GM12873 (cell line): Measurements from ENCODE around the gene SRPK2.

ENCODE experiments used
- TF ChIP-seq, protein P1 (sequence below): IDR thresholded peaks from 2 replicates; pipeline ENCODE4 v1.5.1; 2012; ENCODE audit warnings: low read depth, mild to moderate bottlenecking, moderate library complexity, low read length, control low read depth; ENCODE audit not compliant: insufficient read depth; ENCODE audit errors: missing control alignments

The SRPK2 gene

DNA sequence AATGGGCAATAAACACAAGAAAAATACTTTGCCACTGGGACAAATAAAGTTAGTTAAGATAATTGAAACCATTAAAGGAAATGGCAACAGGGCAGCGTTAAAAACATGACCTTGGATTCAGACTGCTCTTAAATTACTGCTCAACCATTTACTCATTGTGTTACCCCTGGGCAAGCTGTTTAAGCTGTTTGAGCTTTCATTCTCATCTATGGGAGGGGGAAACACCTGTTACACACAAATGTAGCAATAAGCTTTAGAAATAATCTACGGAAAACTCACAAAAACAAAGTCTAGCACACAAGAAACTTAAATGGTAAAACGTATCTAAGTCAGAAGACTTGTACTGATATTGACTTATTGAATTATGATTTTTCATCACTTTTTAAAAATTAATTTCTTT is 237.6 kb downstream of the SRPK2 start:
- TF ChIP-seq, protein P1, sequence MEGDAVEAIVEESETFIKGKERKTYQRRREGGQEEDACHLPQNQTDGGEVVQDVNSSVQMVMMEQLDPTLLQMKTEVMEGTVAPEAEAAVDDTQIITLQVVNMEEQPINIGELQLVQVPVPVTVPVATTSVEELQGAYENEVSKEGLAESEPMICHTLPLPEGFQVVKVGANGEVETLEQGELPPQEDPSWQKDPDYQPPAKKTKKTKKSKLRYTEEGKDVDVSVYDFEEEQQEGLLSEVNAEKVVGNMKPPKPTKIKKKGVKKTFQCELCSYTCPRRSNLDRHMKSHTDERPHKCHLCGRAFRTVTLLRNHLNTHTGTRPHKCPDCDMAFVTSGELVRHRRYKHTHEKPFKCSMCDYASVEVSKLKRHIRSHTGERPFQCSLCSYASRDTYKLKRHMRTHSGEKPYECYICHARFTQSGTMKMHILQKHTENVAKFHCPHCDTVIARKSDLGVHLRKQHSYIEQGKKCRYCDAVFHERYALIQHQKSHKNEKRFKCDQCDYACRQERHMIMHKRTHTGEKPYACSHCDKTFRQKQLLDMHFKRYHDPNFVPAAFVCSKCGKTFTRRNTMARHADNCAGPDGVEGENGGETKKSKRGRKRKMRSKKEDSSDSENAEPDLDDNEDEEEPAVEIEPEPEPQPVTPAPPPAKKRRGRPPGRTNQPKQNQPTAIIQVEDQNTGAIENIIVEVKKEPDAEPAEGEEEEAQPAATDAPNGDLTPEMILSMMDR = no peak

DNA sequence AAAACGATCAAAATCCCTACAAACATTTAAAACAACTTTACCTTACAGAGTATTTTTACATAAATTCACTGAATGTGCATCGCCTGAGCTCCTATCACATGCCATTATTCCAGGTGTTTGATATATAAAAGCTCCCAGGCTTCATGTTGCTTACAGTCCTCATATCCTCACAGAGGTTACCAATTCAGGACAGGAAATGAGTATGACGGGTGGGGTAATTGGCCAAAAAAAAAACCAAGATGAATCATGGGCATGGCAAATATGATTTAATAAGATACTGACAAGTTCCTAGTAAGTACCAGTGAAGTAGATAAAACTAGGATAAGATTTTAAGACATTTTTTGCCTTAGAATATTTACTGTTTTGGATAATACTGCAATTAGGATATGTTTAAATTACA is 238.9 kb downstream of the SRPK2 start:
- TF ChIP-seq, protein P1 = no peak

DNA sequence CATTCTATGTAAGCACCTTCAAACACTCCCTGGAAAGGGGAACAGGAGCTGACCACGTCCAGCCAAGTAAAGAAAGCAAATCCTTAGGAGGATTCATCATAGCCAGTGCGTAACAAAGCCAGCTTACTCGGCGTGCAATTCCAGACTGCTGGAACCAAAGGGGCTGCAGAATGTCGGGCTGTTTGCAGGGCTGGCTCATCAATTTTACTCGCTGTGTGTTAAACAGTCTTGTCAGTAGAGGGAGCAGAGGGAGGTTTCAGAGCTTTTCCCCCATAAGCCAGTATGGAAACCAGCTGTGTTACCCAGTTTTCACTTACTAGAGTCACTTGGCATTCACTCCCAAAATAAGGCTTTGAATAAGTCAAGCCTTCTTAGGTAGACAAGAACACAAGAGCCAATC is 247.7 kb downstream of the SRPK2 start:
- TF ChIP-seq, protein P1 = peak; percentile 45

DNA sequence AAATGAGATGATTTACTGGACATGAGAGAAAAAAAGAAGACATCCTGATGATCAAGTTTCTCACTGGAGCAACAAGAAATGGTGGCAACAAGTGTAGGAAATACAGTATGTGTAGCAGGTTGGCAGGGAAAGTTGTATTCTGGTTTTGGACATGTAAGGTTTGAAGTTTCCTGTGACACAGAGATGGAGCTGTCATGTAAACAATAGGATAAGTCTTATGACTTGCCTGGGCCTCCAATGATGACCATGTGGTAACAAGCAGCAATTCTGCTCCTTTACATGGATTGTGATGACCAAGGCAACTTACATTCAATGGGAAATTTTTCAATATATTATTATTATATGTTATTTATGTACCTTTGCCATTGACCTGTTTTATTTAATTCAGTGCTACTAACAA is 249.3 kb downstream of the SRPK2 start:
- TF ChIP-seq, protein P1 = no peak

DNA sequence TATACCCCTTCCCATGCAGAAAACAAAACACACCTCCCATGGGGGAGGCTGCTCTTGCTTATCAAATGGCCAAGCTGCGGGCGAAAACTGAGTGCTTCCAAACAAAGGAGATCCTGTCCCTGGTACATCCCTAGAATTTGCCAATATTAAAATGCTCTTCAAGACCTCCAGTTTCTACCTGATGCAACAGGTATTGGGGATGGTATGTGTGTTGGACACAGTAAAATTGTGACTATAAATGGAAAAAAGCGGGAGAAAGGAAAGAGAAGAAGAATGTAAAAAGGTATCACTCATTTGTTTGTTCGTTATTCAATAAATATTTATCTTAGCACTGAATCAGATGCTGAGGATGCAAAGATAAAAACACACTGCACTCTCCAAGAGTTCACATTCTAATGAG is 250.8 kb downstream of the SRPK2 start:
- TF ChIP-seq, protein P1 = no peak

DNA sequence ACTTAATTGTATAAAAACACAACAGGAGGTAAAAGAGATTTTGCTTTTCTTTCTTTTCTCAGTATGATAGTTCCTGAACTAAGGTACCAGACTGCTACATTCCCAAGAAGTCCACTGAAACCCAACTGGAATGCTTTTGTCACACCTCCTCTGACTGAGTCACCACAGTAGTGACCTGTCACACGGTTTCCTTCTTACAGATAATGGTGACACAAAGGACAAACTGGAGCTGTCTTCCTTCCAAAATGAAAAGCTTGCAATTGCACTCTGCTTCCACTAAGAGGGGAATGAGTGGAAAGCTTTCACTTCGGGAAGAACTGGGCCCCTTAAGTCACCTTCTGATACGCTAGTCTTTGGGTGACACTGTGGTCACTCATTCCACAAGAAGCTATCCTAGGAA is 252.5 kb downstream of the SRPK2 start:
- TF ChIP-seq, protein P1 = no peak

DNA sequence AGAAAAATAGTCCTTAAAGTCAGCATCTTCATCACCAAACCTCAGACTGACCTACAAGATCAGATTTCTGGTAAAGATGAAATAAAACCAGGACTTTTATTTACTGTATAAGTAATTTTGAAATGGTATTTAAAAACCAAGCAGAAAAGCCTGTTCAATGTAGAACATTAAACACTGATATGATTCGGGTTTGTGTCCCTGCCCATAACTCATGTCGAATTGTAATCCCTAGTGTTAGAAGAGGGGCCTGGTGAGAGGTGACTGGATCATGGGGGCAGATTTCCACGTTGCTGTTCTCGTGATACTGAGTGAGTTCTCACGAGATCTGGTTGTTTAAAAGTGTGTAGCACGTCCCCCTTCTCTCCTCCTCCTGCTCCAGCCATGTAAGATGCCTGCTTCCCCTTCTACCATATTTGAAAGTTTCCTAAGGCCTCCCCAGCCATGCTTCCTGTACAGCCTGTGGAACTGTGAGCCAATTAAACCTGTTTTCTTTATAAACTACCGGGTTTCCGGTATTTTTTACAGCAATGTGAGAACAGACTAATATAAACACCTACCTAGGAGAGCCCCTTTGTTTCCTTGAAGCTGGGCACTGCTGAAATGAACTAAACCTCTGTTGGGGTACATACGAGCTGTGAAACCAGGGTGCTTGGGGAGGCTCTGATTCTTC is 254.6 kb downstream of the SRPK2 start:
- TF ChIP-seq, protein P1 = no peak
